Renal pelvis (tissue), 12 donors: Measurements from ENCODE around the gene HLA-DPB1. TPM values are rescaled to one million over a fixed set of nuclear protein-coding genes. Genes with fewer than 3 reads are reported as not detected.
A peak's percentile ranks its signal among the peaks of the same experiment; 100 is the strongest.
"Not testable (repeated sequence)": the region's sequence is repeated elsewhere in the genome, so short reads cannot be mapped to it uniquely, and the experiment has no call there.

Experiments used
- DNase-seq: peaks from one replicate; pipeline ENCODE4 v3.0.0-alpha.2; 2013
- long read RNA-seq, 16 experiments: transcript quantifications; one replicate each; lab custom pipeline, GENCODE V29; 2026
- polyA plus RNA-seq, 3 donors: library from polyadenylated mRNA; unstranded; fragments of 120-200 nt; gene quantifications; one replicate each; pipeline ENCODE4 v1.2.1, GENCODE V29; 2013; ENCODE audit not compliant: insufficient read length in 3 of 3

HLA-DPB1 gene
- polyA plus RNA-seq, result 10 to 100 TPM; 13.0 to 21.6 (median 19.9) TPM
- long read RNA-seq, donor 1, partial matches to known transcripts, result 5 of 8 reads
- long read RNA-seq, donor 1, other reads (novel, unspliced or antisense), result 0 of 8 reads
- long read RNA-seq, donor 2, transcript HLA-DPB1-211 (6 exons, 1,560 nt), result major isoform, 7 of 20 reads
- long read RNA-seq, donor 2, partial matches to known transcripts, result 11 of 20 reads
- long read RNA-seq, donor 2, other reads (novel, unspliced or antisense), result 0 of 20 reads
- long read RNA-seq, donor 3, transcript HLA-DPB1-211 (6 exons, 1,560 nt), result major isoform, 5 of 17 reads
- long read RNA-seq, donor 3, partial matches to known transcripts, result 10 of 17 reads
- long read RNA-seq, donor 3, other reads (novel, unspliced or antisense), result 0 of 17 reads
- long read RNA-seq, donor 4, transcript HLA-DPB1-211 (6 exons, 1,560 nt), result major isoform, 9 of 44 reads
- long read RNA-seq, donor 4, partial matches to known transcripts, result 24 of 44 reads
- long read RNA-seq, donor 4, other reads (novel, unspliced or antisense), result 7 of 44 reads
- long read RNA-seq, donor 5, partial matches to known transcripts, result 0 of 3 reads
- long read RNA-seq, donor 5, other reads (novel, unspliced or antisense), result 0 of 3 reads
- long read RNA-seq, donor 6, transcript HLA-DPB1-211 (6 exons, 1,560 nt), result major isoform, 6 of 22 reads
- long read RNA-seq, donor 6, partial matches to known transcripts, result 16 of 22 reads
- long read RNA-seq, donor 6, other reads (novel, unspliced or antisense), result 0 of 22 reads
- long read RNA-seq, donor 7, transcript HLA-DPB1-211 (6 exons, 1,560 nt), result major isoform, 11 of 39 reads
- long read RNA-seq, donor 7, partial matches to known transcripts, result 25 of 39 reads
- long read RNA-seq, donor 7, other reads (novel, unspliced or antisense), result 0 of 39 reads
- long read RNA-seq, donor 8, partial matches to known transcripts, result 5 of 9 reads
- long read RNA-seq, donor 8, other reads (novel, unspliced or antisense), result 0 of 9 reads
- long read RNA-seq, donor 9, transcript HLA-DPB1-211 (6 exons, 1,560 nt), result major isoform, 9 of 42 reads
- long read RNA-seq, donor 9, partial matches to known transcripts, result 27 of 42 reads
- long read RNA-seq, donor 9, other reads (novel, unspliced or antisense), result 0 of 42 reads
- long read RNA-seq, donor 10, transcript HLA-DPB1-211 (6 exons, 1,560 nt), result major isoform, 5 of 19 reads
- long read RNA-seq, donor 10, partial matches to known transcripts, result 14 of 19 reads
- long read RNA-seq, donor 10, other reads (novel, unspliced or antisense), result 0 of 19 reads
- long read RNA-seq, donor 11, transcript HLA-DPB1-211 (6 exons, 1,560 nt), result major isoform, 8 of 16 reads
- long read RNA-seq, donor 11, partial matches to known transcripts, result 8 of 16 reads
- long read RNA-seq, donor 11, other reads (novel, unspliced or antisense), result 0 of 16 reads
- long read RNA-seq, donor 12, transcript HLA-DPB1-211 (6 exons, 1,560 nt), result major isoform, 13 of 40 reads
- long read RNA-seq, donor 12, partial matches to known transcripts, result 20 of 40 reads
- long read RNA-seq, donor 12, other reads (novel, unspliced or antisense), result 7 of 40 reads
- long read RNA-seq, donor 13, partial matches to known transcripts, result 6 of 10 reads
- long read RNA-seq, donor 13, other reads (novel, unspliced or antisense), result 0 of 10 reads
- long read RNA-seq, donor 14, transcript HLA-DPB1-211 (6 exons, 1,560 nt), result major isoform, 5 of 21 reads
- long read RNA-seq, donor 14, partial matches to known transcripts, result 12 of 21 reads
- long read RNA-seq, donor 14, other reads (novel, unspliced or antisense), result 0 of 21 reads
- long read RNA-seq, donor 15, transcript HLA-DPB1-211 (6 exons, 1,560 nt), result major isoform, 19 of 85 reads
- long read RNA-seq, donor 15, partial matches to known transcripts, result 54 of 85 reads
- long read RNA-seq, donor 15, other reads (novel, unspliced or antisense), result 6 of 85 reads
- long read RNA-seq, donor 16, transcript HLA-DPB1-211 (6 exons, 1,560 nt), result major isoform, 5 of 28 reads
- long read RNA-seq, donor 16, partial matches to known transcripts, result 22 of 28 reads
- long read RNA-seq, donor 16, other reads (novel, unspliced or antisense), result 0 of 28 reads

DNA sequence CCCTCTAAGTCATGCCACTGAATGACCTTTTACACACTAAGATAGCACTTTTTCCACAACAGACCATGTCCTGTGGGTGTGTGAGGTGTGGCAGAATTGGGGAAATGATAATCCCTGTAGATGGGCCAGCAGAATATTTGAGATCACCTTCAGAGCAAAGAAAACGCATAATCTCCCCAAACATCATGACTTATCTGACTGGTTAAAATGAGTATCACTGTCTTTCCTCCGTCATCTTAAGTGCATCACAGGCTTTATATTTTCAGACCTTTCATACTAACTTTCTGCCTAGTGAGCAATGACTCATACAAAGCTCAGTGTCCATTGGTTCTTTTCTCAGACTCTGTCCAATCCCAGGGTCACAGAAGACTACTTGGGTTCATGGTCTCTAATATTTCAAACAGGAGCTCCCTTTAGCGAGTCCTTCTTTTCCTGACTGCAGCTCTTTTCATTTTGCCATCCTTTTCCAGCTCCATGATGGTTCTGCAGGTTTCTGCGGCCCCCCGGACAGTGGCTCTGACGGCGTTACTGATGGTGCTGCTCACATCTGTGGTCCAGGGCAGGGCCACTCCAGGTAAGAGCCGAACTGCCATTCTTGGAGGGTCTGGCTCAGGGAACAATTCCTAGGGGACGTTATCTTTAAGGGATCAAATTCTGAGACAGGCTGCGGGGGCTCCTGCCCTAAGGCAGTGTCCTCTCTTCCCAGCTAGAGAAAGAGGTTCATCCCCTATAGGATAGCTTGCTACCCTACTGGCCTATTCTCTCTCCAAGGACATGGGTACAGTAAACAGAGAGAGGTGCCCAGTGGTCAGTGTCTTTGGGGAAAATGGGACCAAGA is at the start of gene HLA-DPB1:
HLA-DPB1 (plus strand) TSS at position 423 of the 838 bp plus-strand sequence; CDS start at position 475, 52 bp downstream.
- DNase-seq, result peak; percentile 50

DNA sequence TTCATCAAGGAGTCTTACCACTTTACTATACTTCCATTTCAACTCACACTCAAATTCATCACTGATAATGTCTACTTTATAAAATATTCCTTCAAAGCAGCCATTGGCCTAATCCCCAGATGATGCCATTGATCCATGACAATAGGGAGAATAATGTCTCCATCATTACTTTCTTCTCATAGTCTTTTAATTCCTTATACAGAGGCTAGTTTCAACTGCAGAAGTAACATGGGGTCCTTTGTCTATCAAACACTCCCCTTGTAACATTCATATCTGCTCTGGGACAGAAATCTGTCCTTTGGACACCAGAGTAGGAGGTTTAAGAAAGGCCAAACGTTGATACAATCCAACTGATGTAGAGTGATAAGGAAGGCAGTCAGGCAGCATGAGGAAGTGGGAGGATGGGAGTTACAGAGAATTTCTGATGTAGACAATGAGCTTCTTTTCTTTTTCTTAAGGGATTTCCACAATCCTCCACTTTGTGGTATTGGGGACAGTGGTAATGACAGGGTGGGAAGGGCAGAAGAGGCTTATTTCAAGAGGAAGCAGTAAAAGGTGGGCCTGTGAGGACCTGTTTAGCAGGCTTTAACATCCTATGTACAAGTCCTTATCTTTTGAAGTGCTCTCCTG is 47.5 kb upstream of the HLA-DPB1 start:
- no peak for DNase-seq

DNA sequence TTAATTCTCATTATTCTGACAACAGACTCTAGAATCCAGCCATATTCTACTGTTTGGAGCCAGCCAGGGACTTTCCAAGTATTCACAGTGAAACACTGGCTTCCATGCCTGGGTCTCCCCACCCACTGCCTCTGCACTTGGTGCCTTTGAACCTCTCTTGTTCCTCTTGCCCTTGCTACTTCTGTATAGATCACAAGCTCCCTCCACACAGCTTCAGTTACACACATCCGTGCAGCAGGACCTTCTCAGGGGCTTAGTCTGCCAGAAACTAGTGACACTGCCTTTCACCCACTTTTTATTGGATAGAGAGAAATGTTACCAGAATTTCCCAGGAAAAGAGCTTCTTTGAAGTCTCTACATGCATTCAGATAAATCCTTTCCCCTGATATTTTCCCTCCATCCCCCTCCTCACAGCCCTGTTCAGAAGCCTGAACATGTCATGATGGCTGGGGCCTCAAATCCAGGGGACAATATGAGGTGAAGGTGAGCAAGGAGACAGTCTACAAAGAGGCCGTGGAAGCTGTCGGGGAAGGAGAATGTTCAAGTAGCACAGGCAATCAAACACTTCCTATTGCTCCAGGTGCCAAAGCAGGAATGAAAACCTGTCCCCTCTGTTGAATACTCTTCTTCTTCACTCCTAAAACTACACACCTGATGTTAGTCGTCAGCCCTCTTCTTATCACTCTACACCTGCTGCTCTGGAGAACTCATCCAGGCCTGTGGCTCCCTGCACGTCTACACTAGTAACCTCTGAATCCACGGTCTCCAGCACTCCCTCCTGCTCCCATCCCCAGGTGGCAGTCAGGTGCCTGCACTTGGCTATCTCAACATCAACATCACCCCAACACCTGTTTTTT is 46.2 kb upstream of the HLA-DPB1 start:
- peak; percentile 28 for DNase-seq

DNA sequence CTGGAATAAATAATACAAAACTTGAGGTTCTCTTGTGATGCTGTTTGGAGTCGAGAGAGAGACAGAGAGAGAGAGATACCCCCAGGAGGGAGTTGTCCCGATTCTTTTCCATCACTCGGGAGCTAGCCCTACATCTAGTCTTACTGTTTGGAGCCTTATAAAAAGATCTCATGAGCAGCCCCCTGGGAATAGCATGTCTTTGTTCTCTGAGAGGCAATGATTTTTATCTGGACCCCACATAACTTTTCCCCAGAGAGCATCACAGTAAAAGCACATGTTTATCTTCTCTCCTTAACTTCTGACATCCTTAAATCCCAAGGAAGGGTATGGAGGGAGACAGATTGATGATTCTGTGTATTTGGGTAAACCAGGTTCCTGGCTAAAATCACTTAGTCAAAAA is 45.5 kb upstream of the HLA-DPB1 start:
- DNase-seq, result no peak

DNA sequence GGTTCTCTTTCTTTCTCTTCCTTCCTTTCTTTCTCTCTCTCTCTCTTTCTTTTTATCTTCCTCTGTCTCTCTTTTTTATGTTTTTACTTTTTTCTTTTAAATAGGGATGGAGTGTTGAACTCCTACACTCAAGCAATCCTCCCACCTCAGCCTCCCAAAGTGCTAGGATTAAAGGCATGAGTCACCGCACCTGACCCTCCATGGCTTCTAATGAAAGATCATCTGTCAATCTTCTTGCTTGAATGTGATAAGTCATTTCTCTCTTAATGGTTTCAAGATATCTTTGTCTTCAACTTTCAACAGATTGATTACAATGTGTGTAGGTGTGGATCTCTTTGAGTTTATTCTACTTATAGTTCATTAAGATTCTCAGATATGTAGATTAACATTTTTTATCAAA is 41.2 kb upstream of the HLA-DPB1 start:
- DNase-seq, result no peak

DNA sequence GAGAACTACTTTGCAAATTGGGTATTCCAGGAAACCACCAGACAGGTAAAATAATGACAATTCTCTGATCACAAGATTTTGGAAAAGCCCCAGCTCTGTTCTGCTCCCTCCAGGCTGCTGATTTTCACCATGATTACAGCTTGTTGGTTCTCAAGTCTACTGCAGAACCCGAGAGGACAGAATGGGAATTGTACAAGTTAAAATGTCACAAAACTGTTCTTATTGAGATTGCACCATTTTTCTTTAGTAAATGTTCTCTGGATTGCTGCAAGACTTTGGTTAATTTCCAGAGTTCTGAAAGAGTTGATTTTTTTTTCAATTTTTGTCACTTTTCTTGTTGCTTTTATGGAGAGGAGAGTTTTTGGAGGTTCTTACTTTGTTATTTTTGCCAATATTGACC is 39.3 kb upstream of the HLA-DPB1 start:
- DNase-seq, result no peak

DNA sequence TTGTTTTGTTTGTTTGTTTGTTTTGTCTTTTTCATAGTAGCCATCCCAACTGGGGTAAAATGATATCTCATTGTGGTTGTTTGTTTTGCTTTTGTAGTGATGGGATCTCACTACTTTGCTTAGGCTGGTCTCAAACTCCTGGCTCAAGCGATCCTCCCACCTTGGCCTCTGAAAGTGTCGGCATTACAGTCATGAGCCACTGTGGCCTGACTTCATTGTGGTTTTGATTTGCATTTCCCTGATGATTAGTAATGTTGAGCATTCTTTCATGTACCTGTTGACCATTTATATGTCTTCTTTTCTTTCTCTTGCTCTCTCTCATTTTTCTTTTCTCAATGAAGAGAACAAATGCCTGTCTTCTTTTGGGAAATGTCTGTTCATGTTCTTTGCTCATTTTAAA is 35.6 kb upstream of the HLA-DPB1 start:
- no peak for DNase-seq

DNA sequence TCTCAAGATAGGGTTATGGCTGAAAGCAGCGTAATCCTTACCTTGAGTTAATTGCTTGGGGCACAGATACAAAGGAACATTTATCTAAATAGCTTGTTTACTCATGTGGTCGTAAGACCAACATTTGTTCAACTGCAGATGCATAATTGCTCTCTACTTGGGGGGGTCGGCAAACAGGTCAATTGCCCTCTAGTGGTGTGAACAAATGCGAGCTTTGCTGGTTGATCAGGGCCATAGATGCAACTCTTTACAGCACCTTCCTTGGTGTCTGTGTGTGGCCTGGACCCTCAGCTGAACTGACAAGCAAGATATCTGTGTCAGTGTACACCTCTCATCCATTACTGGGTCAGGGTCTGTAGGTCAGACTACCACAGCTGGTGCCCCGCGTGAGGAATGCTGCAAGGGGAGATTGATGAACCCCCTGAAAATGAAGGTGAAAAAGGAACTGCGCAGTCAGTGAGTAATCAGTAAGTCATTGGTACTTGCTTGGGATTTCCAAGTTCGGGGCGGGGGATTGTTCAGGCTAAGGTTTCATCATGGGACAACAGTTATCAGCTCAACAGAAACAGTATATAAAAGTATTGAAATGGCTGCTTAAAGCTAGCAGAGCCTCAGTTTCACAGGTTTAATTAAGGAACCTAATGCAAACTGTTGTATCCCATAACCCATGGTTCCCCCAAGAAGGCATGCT is 26.3 kb upstream of the HLA-DPB1 start:
- DNase-seq, result no peak

DNA sequence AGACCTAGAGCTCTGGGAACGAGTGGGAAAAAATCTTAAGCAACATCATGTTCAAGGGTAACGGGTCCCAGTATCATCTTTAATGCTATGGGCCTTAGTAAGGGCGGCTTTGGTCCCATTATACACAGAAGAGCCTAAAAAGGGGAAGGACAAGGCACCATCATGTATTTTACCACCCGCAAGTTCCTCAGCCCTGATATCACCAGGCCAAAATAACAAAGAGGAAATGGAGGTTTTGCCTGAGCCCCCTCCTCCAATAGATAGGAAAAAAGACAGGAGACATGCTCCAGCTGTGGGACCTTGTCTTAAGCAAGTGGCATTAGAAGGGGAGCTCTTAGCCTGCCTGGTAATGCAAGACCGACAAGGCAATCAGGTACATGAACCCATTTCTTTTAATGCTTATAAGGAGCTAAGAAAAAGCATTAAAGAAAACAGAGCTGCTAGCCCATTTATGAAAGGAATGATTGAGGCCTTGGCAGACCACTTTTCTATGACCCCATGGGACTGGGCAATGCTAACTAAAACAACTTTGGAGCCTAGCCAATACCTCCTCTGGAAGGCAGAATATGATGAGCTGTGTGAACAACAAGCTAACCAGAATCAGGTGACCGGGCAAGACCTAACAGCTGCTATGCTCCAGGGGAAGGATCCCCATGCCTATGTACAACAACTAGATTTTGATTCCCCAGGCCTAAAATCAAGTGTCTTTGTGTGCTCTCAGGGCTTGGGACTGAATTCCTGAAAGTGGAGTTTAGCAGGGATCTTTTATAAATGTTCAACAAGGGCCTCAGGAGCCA is 25.6 kb upstream of the HLA-DPB1 start:
- no peak for DNase-seq

DNA sequence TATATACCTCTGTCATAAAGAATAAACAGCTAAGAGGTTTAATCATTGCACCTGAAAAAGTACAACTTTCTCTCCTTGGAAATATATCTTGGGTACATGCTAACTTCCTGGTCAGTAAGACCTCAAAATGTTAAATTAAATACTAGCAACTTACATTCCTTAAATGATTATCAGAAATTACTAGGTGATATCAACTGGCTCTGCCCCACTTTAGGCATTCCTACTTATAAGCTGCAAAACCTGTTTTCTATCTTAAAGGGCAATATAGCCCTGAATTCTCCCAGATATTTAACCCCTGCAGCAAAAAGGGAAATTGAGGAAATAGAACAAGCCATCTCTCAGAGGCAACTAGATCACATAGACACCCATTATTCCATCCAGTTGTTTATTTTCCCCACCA is 23.2 kb upstream of the HLA-DPB1 start:
- DNase-seq, result no peak

DNA sequence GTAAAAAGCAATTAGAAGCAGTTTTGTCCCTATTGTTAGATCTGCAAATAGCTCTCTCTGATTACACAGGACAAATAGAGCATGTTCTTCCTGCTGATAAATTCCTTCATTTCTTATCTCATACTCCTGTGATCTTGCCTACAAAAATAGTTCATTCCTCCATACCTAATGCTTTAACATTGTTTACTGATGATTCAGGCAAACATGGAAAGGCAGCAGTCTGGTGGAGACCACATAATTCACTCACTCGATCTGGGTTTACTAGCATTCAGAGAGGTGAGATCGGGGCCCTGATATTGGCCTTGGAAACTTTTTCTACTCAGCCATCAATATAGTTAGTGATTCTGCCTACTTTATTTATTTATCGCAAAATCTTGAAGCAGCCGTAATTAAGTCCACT is 22.6 kb upstream of the HLA-DPB1 start:
- no peak for DNase-seq

DNA sequence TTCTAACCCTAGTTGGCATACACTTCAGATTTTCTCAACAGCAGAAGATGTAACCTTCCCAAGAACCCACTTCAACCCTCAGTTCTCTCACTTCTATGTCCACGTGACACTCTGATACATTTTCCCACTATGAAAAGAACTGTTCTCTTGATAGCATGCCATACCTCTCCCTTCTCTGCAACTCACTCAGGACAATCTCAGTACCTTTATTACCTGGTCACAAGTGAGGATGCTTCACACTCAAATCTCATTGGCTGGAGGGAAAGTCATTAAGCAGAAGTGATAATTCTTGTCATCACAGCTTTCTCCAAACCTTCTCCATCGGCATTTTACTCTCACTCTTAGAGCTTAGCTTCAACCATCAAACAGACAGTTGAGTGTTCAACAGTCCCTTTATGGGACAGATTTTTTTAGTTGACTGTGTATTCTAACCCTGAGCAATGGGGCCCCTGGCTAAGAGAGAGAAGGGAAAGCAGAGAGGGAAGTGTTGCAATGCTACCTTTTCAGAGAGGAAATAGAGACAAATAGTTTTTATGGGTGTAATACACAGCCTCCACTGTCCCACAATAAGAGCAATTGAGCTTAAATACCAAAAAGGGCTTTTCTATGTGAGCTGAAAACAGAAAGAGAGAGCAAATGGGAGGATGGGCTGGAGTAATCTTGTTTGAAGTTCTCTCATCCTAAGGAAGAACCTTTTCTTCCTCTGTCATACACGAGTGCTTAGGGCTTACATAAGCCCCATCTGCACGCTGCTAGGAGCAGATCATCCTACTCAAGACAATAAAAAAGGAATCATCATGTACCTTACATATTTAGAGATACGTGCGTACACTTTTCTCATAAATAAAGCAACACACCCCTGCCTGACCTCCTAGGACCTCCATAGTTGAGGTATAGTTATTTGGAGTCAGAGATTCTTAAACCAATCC is 18.3 kb upstream of the HLA-DPB1 start:
- no peak for DNase-seq

DNA sequence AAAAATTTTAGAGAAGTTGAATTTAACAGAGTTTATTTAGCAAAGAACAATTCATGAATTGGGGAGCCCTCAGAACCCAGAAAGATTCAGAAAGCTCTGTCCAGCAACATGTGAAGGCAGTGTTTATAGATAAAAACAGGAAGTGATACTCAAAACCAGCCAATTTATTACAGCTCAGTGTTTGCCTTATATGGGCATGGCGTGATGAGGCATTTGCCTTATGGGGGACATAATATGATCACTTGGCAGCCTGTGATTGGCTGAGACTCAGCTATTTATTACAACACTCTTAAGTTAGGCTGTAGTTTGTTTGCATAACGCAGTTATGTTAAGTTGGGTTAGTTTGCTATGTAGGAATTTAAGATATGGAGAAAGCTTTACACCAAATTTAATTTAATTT is 13.8 kb upstream of the HLA-DPB1 start:
- DNase-seq, result no peak

DNA sequence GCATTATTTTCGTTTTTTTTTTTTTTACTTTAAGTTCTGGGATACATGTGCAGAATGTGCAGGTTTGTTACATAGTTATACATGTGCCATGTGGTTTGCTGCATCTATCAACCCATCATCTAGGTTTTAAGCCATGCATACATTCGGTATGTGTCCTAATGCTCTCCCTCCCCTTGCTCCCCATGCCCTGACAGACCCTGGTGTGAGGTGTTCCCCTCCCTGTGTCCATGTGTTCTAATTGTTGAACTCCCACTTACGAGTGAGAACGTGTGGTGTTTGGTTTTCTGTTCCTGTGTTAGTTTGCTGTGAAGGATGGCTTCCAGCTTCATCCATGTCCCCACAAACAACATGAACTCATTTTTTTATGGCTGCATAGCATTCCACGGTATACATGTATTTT is 12.4 kb upstream of the HLA-DPB1 start:
- DNase-seq, result not testable (repeated sequence)

DNA sequence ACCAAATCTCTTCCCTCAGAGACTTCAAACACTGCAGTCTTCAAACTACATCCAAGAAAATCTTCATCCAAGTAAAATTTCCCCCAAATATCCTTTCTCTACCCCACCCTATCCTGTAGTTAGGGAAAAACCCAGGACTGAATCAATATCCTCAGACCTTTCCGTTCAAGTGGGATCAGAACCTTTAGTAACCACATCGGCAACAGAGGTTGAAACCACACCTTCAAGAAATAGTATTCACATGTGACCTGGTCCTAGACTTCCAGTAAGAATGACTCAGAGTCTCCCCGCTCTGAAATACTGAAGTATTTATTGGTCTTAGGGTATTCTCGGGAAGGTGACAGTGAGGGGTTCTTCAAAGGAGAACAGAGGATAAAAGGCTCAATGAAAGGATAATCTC is 11.1 kb upstream of the HLA-DPB1 start:
- no peak for DNase-seq
